ENCODE data around the gene CHST11.

The CHST11 gene

GRCh38 chr12:104434129-104434528 is 22.6 kb upstream of the CHST11 start:
- no peak for DNase-seq

DNA sequence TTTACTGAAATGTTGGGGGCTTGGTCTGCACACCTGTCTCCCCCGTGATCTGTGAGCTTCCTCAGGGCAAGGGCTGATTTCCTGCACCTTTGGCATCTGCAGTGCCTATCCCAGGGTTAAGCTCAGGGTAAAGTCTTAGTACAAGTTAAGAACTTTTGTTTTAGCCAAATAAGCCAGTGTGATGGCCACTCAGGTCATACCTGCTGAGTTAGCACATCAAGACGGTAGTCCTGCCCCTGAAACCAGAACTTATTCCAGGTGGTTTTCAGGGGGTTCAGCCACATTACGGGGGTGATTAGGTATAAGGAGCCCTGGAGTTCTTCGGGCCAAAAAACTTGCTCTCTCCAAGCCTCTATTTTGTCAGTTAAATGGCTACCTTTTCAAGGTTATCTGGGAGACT is 21.6 kb upstream of the CHST11 start:
- DNase-seq: no peak

- no peak for DNase-seq
Observed at GRCh38 chr12:104435765-104436164, 21.0 kb upstream of the CHST11 start.

DNA sequence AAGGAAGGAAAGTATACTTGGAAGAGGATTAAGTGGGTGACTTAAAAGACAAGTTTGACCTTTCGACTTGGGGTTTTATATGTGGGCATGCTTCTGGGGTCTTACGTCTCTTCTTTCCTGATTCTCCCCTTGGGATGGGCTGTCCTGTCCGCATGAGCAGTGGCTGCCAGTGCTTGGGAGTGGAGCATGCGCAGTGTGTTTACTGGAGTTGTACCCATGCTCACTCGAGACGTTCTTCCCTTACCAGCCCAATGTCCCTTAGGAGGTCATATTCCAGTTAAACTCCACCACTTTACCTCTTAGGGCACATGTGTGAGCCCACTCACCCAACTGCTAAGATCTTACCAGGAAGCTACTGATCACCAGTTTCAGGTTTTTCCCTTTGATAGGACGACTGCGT is 20.0 kb upstream of the CHST11 start:
- no peak for DNase-seq

GRCh38 chr12:104438134-104438533 is 18.6 kb upstream of the CHST11 start:
- no peak for DNase-seq

- DNase-seq: no peak
Observed at GRCh38 chr12:104439137-104439536, 17.6 kb upstream of the CHST11 start.

GRCh38 chr12:104443008-104443407 is 13.7 kb upstream of the CHST11 start:
- no peak for DNase-seq

DNA sequence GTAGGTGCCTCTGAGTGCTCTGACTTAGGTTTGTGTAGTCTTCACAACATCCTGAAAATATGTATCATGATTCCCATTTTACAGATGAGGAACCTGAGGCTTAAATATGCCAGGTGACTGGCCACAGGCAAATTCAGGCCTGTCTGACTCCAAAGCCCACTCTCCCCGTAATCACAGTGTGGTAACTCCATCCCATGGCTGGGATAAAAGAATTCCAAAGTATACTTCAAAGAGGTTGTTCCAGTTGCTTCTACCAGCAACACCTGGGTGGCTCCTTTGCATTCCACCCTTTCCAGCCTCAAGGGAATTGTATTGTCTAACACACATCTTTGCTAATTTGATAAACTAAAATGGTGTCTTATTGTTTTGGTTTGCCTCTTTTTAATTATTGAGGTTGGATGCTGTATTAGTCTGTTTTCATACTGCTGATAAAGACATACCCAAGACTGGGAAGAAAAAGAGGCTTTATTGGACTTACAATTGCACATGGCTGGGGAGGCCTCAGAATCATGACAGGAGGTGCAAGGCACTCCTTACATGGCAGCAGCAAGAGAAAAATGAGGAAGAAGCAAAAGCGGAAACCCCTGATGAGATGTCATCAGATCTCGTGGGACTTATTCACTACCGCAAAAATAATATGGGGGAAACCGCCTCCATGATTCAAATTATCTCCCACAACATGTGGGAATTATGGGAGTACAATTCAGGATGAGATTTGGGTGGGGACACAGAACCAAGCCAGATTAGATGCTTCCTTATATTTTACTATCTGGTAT is 9.9 kb upstream of the CHST11 start:
- no peak for DNase-seq

DNA sequence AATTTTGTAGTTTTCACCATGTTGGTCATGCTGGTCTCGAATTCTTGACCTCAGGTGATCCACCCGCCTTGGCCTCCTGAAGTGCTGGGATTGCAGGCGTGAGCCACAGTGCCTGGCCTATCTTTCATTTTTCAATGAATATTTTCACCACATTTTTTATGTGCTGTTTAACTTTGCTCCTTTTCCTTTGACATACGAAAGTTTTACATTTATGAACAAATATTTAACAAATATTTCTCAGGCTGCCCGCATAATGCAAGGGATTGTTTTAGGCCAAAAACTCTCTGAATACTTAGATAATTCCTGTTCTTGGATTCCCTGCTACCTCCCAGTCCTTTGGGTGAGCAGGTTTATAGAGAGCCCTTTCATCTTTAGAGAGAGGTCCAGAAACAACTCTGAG is 8.7 kb upstream of the CHST11 start:
- DNase-seq: no peak

DNA sequence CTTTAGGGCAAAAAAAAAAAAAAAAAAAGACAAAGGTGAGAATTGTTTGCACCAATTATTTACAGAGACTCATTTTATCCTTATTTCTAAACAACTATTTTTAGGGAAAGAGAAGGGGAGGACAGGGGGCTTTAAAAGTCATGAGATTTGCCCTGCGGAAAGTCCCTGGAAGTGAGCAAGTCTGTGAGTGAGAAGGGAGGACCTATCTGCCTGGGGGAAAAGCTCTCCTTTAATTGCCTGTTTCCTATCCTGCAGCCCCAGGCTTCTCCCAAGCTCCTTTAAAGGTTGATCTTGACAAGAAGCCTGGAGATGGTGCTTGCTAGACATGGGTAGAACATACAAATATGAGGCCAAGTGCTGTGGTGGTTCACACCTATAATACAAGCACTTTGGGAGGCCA is 8.3 kb upstream of the CHST11 start:
- DNase-seq: no peak

DNA sequence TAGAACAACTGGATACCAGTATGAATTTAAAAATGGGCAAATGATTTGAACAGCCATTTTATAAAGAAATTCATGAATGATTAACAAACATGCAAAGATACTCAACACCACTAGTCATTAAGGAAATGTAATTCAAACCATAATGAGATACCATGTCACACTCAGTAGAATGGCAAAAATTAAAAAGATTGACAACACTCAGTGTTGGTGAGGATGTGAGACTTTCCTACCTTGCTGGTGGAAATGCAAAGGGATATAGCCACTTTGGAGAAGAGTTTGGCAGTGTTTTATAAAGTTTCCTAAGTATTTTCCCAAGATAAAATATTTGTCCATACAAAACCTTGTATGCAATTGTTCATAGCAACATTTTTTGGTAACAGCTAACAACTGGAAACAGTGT is 6.0 kb upstream of the CHST11 start:
- DNase-seq: no peak

DNA sequence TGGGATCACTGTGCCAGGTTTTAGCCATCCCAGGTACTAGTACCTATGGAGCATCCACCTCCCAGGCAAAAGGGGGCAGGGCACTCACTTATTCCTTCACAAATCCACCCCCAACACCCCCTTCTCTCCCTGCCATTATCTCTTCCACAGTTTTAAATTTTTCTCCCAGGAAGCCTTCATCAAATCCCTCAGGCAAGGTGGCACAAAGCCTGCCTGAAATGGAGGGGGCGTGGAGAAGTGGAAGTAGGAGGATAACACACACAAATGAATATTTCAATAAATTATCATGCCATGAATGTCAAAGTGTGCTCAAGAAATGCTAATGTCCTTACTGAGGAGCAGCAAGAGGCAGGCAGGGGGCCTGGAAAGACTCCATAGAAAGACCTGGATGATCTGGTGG is 4.7 kb upstream of the CHST11 start:
- DNase-seq: no peak

- DNase-seq: no peak
Observed at GRCh38 chr12:104453133-104453532, 3.6 kb upstream of the CHST11 start.

DNA sequence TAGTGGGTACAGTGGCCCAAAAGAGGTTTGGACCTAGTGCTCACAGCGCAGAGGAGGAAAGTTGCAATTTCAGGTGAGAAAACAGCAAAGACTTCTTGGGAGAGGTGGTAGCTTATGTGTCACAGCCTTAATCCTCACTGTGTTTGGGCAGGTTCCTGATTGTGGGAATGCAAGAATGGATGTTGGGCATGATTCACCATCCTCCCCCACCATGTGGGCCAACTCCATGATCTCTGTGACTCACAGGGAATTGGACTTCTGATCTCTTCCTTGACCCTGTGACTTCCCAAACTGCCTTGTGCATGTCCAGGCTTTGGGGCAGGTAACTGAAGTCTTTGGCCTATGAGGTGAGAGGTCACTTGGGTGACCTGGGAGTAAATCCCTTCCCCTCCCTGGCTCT is 1.8 kb upstream of the CHST11 start:
- no peak for DNase-seq

DNA sequence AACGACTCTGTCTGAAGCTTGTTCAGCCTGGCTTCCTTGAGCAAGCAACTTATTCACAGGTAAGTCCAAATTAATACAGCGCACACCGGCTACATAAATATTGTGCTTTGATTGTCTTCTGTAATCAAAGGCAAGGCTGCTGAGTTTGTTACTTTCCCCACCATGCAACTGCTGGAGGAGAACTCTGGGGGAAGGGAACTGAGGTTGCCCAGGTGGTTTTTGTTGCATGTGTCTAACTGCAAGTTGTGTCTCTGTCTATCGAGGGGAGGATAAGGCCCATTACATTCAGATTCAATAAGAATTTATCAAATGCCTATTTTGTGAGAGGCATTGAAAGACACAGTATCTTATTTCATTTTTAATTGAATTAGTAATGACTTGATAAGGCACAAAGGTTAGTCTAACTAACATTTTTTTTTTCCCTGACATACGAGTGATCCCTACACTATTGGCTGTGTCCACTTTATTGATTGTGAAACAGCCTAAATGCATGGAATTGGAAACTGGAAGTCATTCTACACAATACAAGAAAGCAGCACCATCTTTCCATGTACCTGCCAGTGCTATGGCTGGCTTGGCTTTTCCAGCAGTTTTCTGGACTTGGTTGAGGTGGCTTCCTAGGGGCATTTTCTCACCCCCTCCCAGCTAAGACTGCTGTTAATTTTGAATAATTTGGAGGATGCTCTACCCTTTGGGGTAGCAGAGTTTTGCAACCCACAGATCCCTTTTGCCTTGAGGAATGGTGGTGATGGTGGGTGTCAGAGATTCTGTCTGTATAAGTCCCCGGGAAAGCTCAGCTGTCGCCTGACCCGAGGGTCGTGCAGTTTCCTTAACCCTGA is 951 bp upstream of the CHST11 start:
- no peak for DNase-seq

DNA sequence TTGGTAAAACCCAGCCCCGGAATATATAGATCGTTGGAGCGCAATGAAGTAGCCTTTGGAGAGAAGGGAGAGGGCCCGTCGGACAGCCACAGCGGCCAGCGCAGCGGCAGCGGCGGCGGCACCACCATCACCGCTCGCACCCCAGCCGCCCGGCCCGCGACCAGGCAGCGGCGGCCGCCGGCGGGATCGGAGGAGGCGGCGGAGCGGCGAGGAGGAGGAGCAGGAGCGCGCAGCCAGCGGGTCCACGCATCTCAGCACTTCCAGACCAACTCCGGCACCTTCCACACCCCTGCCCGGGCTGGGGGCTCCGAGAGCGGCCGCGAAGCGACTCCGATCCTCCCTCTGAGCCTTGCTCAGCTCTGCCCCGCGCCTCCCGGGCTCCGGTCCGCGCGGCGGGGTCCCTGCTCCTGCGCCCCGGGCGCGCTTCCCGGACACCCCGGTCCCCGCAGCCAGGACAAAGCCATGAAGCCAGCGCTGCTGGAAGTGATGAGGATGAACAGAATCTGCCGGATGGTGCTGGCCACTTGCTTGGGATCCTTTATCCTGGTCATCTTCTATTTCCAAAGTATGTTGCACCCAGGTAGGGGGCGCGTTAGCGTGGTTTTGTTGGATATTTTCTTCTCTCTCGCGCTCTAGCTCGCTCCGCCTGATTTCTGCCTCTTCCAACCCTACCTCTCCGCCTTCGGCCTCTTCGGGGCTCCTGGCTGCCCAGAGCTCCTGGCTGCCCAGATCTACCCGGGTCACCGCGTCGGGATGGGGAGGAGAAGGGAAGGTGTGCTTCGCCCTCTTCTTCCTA is 400 bp downstream of the CHST11 start:
- peak; percentile 48 to 51 for DNase-seq

- no peak for DNase-seq
Observed at GRCh38 chr12:104457746-104458693, 1.3 kb downstream of the CHST11 start.

- no peak for DNase-seq
Observed at GRCh38 chr12:104458694-104459367, 2.1 kb downstream of the CHST11 start.

GRCh38 chr12:104459368-104459909 is 2.7 kb downstream of the CHST11 start:
- no peak for DNase-seq

GRCh38 chr12:104460041-104460719 is 3.4 kb downstream of the CHST11 start:
- no peak for DNase-seq

All from hippocampal formation (tissue), 2 donors.